Retinal pigment epithelial cell (primary cell): ENCODE results near the gene C19orf47.

ENCODE experiments used
- DNase-seq: peaks from one replicate; pipeline ENCODE4 v3.0.0-alpha.2; 2010; ENCODE audit warnings: low read depth
- H3K4me3 ChIP-seq: 2 replicates; pipeline ENCODE4 v1.5.1; 2011; ENCODE audit warnings: mild to moderate bottlenecking, low read length, control low read depth, moderate library complexity
- TF ChIP-seq, protein P1 (sequence below): conservative IDR thresholded peaks from 2 replicates; pipeline ENCODE4 v1.5.1; 2011; ENCODE audit warnings: low read depth, low read length, control low read depth, inconsistent platforms

The C19orf47 gene

DNA sequence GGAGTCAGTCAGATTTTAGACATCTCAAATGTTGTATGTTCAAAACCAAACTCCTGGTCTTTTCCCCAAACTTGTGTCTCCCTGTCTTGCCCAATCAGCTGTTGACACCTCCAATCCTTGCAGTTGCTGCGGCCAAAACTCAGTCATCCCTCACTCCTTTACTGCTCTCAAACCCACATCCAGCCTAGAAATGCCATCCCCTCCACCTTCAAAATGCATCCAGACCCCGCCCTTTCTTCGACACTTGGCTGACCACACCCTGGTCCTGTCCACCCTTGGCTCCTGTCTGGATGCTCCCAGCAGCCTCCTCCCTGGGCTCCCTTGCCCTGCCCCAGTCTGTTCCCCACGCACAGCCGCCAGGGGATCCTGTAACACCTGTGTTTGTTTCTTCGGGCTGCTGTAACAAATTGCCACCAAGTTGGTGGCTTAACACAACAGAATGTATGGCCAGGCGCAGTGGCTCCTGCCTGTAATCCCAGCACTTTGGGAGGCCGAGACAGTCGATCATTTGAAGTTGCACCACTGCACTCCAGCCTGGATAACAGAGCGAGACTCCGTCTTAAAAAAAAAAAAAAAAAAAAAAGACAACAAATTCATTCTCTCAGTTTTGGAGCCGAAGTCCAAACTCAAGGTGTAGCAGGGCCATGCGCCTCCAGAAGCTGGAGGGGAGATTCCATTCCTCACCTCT is 12.0 kb upstream of the C19orf47 start:
- H3K4me3 ChIP-seq, result no peak overlapping the region
- DNase-seq, result no peak
- TF ChIP-seq, protein P1, sequence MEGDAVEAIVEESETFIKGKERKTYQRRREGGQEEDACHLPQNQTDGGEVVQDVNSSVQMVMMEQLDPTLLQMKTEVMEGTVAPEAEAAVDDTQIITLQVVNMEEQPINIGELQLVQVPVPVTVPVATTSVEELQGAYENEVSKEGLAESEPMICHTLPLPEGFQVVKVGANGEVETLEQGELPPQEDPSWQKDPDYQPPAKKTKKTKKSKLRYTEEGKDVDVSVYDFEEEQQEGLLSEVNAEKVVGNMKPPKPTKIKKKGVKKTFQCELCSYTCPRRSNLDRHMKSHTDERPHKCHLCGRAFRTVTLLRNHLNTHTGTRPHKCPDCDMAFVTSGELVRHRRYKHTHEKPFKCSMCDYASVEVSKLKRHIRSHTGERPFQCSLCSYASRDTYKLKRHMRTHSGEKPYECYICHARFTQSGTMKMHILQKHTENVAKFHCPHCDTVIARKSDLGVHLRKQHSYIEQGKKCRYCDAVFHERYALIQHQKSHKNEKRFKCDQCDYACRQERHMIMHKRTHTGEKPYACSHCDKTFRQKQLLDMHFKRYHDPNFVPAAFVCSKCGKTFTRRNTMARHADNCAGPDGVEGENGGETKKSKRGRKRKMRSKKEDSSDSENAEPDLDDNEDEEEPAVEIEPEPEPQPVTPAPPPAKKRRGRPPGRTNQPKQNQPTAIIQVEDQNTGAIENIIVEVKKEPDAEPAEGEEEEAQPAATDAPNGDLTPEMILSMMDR, result no peak

GRCh38 chr19:40358773-40359172 is 10.6 kb upstream of the C19orf47 start:
- H3K4me3 ChIP-seq, result no peak overlapping the region
- no peak for DNase-seq
- TF ChIP-seq, protein P1, result no peak

DNA sequence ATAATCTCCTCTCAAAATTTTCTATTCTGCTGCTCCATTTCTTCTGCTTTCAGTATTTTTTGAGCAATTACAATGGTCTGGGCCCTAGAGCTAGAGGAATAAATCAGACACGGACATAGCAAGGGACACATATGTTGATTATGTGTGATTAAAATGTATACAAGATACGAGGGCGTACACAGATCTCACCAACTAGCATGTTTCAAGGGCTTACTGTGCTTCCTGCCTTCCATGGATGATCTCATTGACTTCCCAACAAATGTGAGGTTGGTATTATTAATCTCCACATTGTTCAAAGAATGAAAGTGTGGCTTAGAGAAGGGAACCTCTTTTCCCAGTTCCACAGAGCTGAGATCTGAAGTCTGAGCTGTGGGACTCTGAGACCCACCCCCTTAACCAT is 9.4 kb upstream of the C19orf47 start:
- no peak for DNase-seq
- TF ChIP-seq, protein P1, result no peak
- H3K4me3 ChIP-seq, result no peak overlapping the region

DNA sequence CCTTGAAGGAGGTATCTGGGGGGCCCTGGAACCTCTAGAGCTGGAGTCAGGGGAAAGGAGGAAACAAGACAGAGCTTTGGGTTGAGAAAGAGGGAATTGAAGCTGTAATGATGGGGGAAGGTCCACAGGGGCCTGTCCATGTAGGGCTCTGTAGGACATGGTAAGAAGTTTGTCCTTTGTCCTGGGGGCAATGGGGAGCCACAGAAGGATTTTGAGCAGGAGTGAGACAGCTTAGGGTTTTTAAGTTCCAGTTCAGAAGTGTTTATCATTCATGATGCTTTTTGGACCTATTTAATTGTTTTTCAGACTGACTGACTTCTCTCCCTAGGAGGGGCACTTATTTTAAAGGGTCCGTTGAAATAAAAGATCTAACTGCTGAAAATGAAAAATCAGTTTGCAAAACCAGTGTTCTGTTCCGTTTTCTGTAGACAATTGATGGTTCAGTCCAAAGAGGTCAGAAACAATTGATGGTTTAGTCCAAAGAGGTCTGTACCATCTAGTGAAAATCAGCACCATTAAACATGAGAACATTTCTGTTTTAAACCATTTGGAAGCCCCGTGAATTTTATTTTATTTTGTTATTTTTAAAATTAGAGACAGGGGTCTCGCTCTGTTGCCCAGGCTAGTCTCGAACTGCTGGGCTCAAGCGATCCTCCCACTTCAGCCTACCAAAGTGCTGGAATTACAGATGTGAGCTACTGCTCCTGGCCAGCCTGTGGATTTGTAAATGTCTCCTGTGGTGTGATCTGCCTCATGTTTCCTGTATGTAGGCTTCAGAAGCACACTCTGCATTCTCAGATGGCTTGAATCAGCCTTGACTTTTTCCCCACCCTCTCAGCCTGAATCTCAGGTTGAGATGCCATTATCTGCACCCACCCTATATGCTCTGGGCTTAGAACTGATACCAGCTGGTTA is 8.7 kb upstream of the C19orf47 start:
- TF ChIP-seq, protein P1, result no peak
- H3K4me3 ChIP-seq, result no peak overlapping the region
- no peak for DNase-seq

DNA sequence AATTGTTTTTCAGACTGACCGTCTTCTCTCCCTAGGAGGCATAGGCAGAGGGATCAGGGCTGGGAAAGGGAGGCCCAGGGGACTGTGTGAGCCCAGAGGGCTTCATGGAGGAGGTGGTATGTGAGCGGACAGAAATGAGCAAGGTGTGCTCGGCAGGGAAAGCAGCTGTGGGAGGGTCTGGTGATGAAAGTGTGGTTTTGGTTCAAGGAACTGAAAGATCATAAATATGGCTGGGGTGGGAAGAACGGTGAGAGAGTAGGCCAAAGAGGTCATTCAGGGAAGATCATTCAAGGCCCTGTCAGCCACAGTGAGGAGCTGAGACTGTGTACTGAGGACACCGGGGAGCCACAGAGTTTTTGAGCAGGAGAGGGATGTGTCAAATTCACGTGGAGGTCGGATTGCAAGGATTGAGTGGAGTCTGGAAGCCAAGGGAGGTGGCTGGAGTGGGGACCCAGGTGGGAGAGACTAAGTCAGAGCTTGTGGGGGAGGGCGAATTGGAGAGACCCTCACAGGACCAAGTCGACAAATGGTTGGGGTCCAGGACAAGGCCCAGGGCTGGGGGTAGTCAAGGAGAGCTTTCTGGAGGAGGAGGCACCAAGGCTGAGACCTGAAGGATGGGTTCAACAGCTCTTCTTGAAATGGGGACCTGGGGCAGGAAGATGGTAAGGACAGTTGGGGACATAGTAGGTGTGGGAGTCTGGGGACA is 7.9 kb upstream of the C19orf47 start:
- no peak for DNase-seq
- no peak overlapping the region for H3K4me3 ChIP-seq
- TF ChIP-seq, protein P1, result no peak

- TF ChIP-seq, protein P1, result no peak
- no peak for DNase-seq
Measured at GRCh38 chr19:40348961-40349507, 837 bp upstream of the C19orf47 start.

More at GRCh38 chr19:40348961-40349507, 837 bp upstream of the C19orf47 start:
- peak overlapping the region; percentile 69 for H3K4me3 ChIP-seq
